Activated CD8-positive, alpha-beta memory T cell treated with anti-CD3 and anti-CD28 coated beads for 24 hours (primary cell): ENCODE data around the gene RENBP.

Experiments used
- DNase-seq: peaks from one replicate; pipeline ENCODE4 v3.0.0-alpha.2; 2020

Gene RENBP

GRCh38 chrX:153970357-153971123 lies 26.1 kb upstream of the RENBP start:
- DNase-seq: no peak

DNA sequence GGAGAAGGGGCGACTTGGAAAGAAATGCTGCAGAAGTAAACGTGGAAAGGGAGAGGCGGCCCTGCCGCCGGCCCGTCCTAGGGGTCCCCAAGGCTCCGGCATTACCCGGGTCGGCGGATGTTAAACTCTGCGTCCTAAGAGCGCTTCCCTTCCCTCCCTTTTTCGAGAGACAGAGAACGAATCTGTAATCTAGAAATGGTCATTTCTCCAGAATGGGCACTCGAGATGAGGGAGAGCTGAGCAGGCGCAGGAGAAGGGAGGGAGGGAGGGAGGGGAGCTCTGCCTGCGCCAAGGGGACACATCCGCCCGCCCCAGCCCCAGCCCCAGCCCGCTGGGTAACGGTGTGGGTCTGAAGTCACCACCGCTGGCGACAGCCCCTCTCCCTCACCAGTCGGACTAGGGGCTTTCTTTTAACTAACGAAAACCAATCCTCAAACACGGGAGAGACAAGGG lies 25.5 kb upstream of the RENBP start:
- DNase-seq: no peak

- DNase-seq: no peak
Observed at GRCh38 chrX:153969125-153969903, 24.9 kb upstream of the RENBP start.

DNA sequence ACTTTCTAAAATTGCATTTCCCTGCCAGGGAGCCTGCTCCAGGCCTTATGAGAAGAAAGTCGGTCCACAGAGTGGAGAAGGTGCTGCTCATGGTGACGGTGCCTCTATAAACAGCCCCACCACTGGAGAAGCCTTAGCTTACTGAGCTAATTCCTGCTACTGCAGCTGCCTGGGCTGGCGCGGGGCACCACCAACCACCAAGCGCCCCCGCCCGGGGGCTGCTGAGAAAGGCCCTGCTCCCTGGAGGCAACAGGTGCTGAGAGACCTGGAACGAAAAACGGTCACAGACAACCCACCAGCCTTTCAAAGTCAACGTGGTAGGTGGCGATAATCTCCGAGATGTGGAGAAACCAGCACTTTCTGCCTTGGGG lies 24.3 kb upstream of the RENBP start:
- no peak for DNase-seq

GRCh38 chrX:153968255-153968654 lies 23.8 kb upstream of the RENBP start:
- DNase-seq: no peak

GRCh38 chrX:153967536-153968224 lies 23.2 kb upstream of the RENBP start:
- no peak for DNase-seq

GRCh38 chrX:153966841-153967535 lies 22.5 kb upstream of the RENBP start:
- DNase-seq: no peak

GRCh38 chrX:153966283-153966688 lies 21.8 kb upstream of the RENBP start:
- no peak for DNase-seq

GRCh38 chrX:153965406-153965805 lies 21.0 kb upstream of the RENBP start:
- no peak for DNase-seq

DNA sequence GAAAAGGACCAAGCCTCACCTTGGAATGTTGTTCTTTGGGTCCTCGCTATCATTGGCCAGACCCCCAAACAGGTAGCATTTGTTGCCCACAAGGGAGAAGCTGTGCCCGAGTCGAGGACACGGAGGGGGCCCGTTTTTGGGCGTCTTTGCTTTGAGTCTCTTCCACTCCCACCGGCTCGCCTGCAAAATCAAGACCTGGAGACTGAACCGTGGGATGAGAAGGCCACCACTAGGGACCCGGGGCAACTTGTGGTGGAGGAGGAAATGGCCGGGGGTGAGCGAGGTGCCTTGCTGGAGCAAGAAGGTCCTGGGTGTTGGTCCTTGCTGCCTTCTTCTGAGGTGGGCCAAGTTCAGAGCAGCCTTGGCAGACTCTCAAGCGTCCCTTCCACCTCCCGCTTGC lies 19.7 kb upstream of the RENBP start:
- no peak for DNase-seq

DNA sequence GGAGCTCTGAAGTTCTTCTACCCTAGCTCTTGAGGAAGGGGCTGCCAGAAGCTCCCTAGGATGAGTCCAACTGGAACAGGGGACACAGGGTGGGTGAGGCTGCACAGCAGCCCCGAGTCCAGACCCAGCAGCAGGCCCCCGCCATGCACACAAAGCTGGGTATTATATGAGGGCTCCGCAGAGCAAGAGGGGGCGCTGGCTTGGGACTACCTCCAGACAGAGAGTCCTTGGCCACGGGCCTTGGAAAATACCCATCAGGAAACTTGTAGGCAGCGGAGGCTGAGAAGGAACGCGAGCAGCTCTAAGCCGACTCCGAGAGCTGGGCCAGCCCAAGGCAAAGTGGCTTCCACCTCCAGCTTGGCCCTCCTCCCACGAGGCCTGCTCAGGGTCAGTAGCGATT lies 19.1 kb upstream of the RENBP start:
- no peak for DNase-seq

- DNase-seq: no peak
Observed at GRCh38 chrX:153961292-153961691, 16.8 kb upstream of the RENBP start.

GRCh38 chrX:153960786-153961185 lies 16.3 kb upstream of the RENBP start:
- no peak for DNase-seq

- no peak for DNase-seq
Observed at GRCh38 chrX:153960077-153960476, 15.6 kb upstream of the RENBP start.

DNA sequence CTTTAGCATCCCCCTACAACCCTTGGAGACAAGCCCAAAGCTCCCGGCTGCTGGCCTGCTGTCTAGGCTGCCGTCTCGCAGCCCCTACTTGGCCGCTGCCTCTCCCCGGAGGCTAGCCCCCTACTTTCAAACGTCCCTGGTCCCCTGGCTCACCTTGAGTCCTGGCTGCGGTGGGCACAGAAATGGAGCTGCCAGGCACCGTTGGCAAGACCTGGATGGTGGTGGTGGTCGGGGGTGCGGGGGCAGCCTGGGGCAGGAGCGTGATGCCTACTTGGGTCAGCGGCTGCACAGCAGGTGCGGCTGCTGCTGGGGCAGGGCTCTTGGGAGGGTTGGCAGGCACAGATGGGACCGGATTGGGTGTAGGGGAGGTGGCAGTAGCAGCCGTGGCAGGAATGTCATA lies 15.2 kb upstream of the RENBP start:
- no peak for DNase-seq

GRCh38 chrX:153958605-153959004 lies 14.2 kb upstream of the RENBP start:
- DNase-seq: no peak

DNA sequence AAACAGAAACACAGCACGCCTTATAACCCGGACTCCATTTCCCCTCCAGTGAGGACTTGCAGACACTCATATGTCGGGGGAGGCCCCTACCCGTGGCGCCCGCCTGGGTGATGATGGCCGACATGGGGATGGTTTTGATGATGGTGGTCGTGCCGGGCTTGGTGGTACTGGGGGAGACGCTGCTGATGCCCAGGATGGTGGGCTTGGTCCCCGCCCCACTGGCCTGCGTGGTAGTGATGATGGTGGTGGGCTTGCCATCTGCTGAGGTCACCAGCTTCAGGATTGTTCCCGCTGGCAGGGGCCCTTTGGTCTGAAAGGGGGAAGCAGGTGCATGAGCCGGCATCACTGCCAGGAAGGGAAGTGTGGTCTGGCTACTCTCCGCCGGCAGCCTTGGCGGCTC lies 12.8 kb upstream of the RENBP start:
- no peak for DNase-seq

DNA sequence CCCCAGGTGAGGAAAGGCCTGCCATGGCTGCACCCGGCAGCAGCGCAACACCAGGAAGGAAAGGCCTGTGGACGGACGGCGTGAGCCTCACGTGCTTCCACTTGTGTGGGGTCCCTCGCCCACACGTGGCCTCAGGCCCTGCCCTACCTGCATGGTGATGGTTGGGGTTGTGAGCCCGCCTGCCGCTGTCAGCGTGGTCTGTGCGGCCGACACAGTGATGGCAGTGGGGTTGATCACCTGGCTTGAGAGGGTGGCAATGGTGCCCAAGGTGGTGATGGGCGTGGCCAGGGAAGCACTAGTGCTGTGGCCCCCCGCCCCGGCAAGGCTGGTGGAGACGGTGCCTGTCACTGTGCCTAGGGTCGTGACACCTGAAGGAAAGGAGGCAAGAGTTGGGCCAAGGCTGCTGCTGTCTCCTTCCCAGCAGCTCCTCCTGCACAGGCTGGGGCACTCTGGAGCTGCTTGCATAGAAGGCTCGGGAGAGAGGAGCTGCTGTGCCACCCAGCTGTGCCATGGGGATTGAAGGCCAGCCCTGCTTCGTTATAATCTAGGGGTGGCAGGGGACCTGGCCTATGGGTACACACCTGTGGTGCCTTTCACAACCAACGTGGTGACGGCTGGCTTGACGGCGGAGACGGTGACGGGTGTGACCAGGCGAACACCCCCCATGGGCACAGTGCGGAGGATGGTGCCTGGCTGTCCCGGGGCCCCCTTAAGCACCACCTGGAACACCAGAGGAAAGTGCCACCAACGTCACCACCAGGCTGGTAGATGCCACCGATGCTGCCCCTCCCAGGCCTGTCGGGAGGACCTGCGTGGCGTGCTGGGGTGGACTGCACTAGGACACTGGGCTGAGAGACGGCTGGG lies 11.8 kb upstream of the RENBP start:
- no peak for DNase-seq

- no peak for DNase-seq
Observed at GRCh38 chrX:153955228-153955732, 10.8 kb upstream of the RENBP start.

DNA sequence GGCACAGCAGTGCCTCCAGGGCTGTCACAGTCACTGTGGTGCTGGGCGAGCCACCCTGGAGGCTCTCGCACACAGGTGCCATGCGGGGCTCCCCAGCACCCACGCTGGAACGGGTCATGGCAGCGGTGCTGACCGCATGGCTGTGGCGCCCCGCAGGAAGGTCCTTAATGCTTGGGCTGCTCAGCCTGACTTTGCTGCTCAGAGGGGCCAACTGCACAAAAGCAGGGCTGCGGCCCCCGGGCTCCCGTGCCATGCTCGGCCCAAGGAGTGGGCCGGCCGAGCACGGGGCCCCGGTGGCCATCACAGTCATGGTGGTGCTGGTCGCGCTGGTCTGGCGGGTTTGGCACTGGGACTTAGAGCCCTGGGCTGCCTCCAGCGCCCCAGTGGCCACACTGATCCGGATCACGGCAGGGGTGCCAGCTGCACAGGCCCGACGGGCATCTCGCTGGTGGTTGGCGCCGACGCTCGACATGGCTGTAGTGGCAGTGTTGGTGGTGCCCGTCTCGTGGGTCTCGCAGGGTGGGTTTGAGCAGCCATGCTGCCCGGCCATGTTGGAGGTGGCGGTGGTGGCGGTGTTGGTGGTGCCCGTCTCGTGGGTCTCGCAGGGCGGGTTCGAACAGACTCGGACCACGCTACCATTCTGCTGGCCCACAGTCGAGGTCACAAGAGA lies 10.2 kb upstream of the RENBP start:
- DNase-seq: no peak

GRCh38 chrX:153953892-153954557 lies 9.6 kb upstream of the RENBP start:
- no peak for DNase-seq
